Measurements from ENCODE around the gene PCDHA5.
"Not testable (repeated sequence)": the region's sequence is repeated elsewhere in the genome, so short reads cannot be mapped to it uniquely, and the experiment has no call there.

Gene PCDHA5

DNA sequence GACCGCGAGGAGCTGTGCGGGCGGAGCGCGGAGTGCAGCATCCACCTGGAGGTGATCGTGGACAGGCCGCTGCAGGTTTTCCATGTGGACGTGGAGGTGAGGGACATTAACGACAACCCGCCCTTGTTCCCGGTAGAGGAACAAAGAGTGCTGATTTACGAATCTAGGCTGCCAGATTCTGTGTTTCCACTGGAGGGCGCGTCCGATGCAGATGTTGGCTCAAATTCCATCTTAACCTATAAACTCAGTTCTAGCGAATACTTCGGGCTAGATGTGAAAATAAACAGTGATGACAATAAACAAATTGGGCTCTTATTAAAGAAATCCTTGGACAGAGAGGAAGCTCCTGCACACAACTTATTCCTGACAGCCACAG lies 6.9 kb downstream of the PCDHA5 start:
- no peak for DNase-seq (ENCODE audit: low read depth in 2 of 2)
- H3K4me3 ChIP-seq (replicated peaks in 1 of 2; ENCODE audit: low read depth in 2 of 2, low read length in 2 of 2), result no peak overlapping the region
- TF ChIP-seq, protein P1, sequence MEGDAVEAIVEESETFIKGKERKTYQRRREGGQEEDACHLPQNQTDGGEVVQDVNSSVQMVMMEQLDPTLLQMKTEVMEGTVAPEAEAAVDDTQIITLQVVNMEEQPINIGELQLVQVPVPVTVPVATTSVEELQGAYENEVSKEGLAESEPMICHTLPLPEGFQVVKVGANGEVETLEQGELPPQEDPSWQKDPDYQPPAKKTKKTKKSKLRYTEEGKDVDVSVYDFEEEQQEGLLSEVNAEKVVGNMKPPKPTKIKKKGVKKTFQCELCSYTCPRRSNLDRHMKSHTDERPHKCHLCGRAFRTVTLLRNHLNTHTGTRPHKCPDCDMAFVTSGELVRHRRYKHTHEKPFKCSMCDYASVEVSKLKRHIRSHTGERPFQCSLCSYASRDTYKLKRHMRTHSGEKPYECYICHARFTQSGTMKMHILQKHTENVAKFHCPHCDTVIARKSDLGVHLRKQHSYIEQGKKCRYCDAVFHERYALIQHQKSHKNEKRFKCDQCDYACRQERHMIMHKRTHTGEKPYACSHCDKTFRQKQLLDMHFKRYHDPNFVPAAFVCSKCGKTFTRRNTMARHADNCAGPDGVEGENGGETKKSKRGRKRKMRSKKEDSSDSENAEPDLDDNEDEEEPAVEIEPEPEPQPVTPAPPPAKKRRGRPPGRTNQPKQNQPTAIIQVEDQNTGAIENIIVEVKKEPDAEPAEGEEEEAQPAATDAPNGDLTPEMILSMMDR (IDR thresholded peaks at IDR 0.05; ENCODE audit: low read depth, low read length), result no peak

DNA sequence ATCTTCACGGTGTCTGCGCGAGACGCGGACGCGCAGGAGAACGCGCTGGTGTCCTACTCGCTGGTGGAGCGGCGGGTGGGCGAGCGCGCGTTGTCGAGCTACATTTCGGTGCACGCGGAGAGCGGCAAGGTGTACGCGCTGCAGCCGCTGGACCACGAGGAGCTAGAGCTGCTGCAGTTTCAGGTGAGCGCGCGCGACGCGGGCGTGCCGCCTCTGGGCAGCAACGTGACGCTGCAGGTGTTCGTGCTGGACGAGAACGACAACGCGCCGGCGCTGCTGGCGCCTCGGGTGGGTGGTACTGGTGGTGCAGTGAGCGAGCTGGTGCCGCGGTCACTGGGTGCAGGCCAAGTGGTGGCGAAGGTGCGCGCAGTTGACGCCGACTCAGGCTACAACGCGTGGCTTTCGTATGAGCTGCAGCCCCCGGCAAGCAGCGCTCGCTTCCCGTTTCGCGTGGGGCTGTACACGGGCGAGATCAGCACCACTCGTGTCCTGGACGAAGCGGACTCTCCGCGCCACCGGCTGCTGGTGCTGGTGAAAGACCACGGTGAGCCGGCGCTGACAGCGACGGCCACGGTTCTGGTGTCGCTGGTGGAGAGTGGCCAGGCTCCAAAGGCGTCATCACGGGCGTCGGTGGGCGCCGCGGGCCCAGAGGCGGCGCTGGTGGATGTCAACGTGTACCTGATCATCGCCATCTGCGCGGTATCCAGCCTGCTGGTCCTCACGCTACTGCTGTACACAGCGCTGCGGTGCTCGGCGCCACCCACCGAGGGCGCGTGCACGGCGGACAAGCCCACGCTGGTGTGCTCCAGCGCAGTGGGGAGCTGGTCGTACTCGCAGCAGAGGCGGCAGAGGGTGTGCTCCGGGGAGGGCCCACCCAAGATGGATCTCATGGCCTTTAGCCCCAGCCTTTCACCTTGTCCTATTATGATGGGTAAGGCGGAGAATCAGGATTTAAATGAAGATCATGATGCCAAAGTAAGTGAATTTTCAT lies 8.4 kb downstream of the PCDHA5 start:
- H3K4me3 ChIP-seq (replicated peaks in 1 of 2; ENCODE audit: low read depth in 2 of 2, low read length in 2 of 2); DNase-seq (ENCODE audit: low read depth in 2 of 2): not testable (repeated sequence)

DNA sequence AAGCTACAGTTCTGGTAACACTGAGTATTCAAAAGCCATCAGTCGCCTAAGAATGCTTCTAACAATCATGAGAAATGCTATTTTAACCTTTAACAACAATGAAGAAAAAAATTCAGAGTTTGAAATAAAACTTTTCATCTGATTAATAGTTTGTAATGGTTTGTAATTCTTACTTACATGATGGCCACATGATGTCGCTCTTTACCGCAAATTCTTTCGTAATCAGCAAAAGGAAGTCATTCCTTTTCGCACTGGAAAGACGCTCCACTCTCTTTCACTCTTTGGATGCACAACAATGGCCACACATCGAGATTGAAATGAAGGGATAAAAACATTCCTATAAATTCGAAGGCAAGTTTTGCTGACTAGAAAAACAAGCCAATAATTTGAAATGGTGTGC lies 12.6 kb downstream of the PCDHA5 start, which contains the start of gene PCDHA7:
PCDHA7 (plus strand) TSS at position 277 of the 400 bp plus-strand sequence; CDS start at position 392, 115 bp downstream.
- TF ChIP-seq, protein P1 (IDR thresholded peaks at IDR 0.05; ENCODE audit: low read depth, low read length), result no peak
- no peak within 1 kb of the TSS for H3K4me3 ChIP-seq (replicated peaks in 1 of 2; ENCODE audit: low read depth in 2 of 2, low read length in 2 of 2)
- peak; percentile 24 to 46 for DNase-seq (ENCODE audit: low read depth in 2 of 2)

DNA sequence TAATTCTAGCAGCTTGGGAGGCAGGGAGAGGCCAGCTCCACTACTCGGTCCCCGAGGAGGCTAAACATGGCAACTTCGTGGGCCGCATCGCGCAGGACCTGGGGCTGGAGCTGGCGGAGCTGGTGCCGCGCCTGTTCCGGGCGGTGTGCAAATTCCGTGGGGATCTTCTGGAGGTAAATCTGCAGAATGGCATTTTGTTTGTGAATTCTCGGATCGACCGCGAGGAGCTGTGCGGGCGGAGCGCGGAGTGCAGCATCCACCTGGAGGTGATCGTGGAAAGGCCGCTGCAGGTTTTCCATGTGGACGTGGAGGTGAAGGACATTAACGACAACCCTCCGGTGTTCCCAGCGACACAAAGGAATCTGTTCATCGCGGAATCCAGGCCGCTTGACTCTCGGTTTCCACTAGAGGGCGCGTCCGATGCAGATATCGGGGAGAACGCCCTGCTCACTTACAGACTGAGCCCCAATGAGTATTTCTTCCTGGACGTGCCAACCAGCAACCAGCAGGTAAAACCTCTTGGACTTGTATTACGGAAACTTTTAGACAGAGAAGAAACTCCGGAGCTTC lies 13.1 kb downstream of the PCDHA5 start:
- not testable (repeated sequence) for H3K4me3 ChIP-seq (replicated peaks in 1 of 2; ENCODE audit: low read depth in 2 of 2, low read length in 2 of 2); DNase-seq (ENCODE audit: low read depth in 2 of 2)

DNA sequence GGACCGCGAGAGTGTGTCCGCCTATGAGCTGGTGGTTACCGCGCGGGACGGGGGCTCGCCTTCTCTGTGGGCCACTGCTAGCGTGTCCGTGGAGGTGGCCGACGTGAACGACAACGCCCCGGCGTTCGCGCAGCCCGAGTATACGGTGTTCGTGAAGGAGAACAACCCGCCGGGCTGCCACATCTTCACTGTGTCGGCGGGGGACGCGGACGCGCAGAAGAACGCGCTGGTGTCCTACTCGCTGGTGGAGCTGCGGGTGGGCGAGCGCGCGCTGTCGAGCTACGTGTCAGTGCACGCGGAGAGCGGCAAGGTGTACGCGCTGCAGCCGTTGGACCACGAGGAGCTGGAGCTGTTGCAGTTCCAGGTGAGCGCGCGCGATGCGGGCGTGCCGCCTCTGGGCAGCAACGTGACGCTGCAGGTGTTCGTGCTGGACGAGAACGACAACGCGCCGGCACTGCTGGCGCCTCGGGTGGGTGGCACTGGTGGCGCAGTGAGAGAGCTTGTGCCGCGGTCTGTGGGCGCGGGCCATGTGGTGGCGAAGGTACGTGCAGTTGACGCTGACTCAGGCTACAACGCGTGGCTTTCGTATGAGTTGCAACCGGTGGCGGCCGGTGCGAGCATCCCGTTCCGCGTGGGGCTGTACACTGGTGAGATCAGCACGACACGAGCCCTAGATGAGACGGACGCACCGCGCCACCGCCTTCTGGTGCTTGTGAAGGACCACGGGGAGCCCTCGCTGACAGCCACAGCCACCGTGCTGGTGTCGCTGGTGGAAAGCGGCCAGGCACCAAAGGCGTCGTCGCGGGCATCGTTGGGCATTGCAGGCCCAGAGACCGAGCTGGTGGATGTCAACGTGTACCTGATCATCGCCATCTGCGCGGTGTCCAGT lies 14.5 kb downstream of the PCDHA5 start:
- H3K4me3 ChIP-seq (replicated peaks in 1 of 2; ENCODE audit: low read depth in 2 of 2, low read length in 2 of 2), result no peak overlapping the region
- TF ChIP-seq, protein P1 (IDR thresholded peaks at IDR 0.05; ENCODE audit: low read depth, low read length), result no peak
- DNase-seq (ENCODE audit: low read depth in 2 of 2), result no peak

DNA sequence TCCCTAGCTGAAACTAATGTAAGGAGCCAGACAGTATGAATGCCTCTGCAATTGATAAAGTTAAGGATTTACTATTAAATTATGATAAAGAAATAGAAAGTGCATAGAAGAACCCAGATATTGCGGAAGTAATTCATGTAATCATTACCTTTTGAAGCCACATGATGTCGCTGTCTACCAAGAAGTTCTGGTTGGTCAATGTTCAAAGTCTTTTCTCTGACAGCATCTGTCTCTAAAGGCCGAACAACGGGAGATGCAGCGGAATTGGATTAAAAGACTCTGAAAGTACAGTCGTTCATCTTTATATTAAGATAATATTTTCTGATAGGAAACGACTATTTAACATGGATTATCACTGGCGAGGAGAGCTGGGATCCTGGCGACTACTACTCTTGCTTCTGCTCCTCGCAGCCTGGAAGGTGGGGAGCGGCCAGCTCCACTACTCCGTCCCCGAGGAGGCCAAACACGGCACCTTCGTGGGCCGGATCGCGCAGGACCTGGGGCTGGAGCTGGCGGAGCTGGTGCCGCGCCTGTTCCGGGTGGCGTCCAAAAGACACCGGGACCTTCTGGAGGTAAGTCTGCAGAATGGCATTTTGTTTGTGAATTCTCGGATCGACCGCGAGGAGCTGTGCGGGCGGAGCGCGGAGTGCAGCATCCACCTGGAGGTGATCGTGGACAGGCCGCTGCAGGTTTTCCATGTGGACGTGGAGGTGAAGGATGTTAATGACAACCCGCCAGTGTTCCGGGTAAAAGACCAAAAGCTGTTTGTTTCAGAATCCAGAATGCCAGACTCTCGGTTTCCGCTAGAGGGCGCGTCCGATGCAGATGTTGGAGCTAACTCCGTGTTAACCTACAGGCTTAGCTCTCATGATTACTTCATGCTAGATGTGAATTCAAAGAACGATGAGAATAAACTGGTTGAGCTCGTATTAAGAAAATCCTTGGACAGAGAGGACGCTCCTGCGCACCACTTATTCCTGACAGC lies 19.9 kb downstream of the PCDHA5 start, which contains the start of gene PCDHA8:
PCDHA8 (plus strand) TSS at position 210 of the 985 bp plus-strand sequence; CDS start at position 345, 135 bp downstream.
- TF ChIP-seq, protein P1 (IDR thresholded peaks at IDR 0.05; ENCODE audit: low read depth, low read length), result peak; percentile 37
- peak in 1 of 2 donors; percentile 17 for DNase-seq (ENCODE audit: low read depth in 2 of 2)
- no peak within 1 kb of the TSS for H3K4me3 ChIP-seq (replicated peaks in 1 of 2; ENCODE audit: low read depth in 2 of 2, low read length in 2 of 2)

All from cardiac fibroblast (primary cell).